Germinal center (tissue), 1 donor: Measurements from ENCODE around the gene TFDP1.

Experiments used
- DNase-seq: peaks from one replicate; pipeline ENCODE4 v3.0.0; 2012; ENCODE audit warnings: mixed read lengths, low spot score

Gene TFDP1

GRCh38 chr13:113666951-113667701, 82.6 kb downstream of the TFDP1 start, which contains the start of gene GRK1:
TSS of gene GRK1 (plus strand) at chr13:113667219. CDS start at chr13:113667387, 168 bp downstream.
- no peak for DNase-seq

GRCh38 chr13:113667771-113668490, 83.4 kb downstream of the TFDP1 start:
- DNase-seq, result no peak

GRCh38 chr13:113668491-113668971, 84.0 kb downstream of the TFDP1 start:
- no peak for DNase-seq

- no peak for DNase-seq
Measured at GRCh38 chr13:113669231-113669754, 84.7 kb downstream of the TFDP1 start.

- no peak for DNase-seq
Measured at GRCh38 chr13:113669755-113670341, 85.3 kb downstream of the TFDP1 start.

GRCh38 chr13:113670541-113670940, 86.0 kb downstream of the TFDP1 start:
- DNase-seq, result no peak

- DNase-seq, result no peak
Measured at GRCh38 chr13:113671066-113672001, 86.8 kb downstream of the TFDP1 start.

- no peak for DNase-seq
Measured at GRCh38 chr13:113672002-113672651, 87.6 kb downstream of the TFDP1 start.
